HG03139 (cell line): ENCODE data around the gene FAM227B.
"Not testable (repeated sequence)": the region's sequence is repeated elsewhere in the genome, so short reads cannot be mapped to it uniquely, and the experiment has no call there.

Source experiments
- ATAC-seq: cut with Tn5 transposase; IDR thresholded peaks from one replicate; pipeline ENCODE4 v1.9.1; 2021; ENCODE audit not compliant: unreplicated experiment

FAM227B gene

DNA sequence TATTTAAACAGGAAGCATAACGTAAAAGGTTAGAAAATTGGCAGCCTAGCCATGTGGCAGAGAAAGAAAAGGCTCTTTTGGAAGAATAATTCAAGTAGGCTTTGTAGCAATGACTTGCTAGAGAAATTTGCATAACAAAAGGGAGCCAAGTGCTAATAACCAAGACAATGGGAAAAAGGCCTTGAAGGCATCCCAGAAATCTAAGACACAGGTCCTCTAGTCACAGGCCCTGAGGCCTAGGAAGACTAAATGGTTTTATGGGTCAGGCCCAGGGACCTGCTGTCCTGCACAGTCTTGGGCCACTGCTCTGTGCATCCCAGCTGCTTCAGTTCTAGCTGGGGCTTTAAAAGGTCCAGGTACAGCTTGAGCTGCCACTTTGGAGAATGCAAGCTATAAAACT is 119.0 kb downstream of the FAM227B start:
- ATAC-seq = no peak

DNA sequence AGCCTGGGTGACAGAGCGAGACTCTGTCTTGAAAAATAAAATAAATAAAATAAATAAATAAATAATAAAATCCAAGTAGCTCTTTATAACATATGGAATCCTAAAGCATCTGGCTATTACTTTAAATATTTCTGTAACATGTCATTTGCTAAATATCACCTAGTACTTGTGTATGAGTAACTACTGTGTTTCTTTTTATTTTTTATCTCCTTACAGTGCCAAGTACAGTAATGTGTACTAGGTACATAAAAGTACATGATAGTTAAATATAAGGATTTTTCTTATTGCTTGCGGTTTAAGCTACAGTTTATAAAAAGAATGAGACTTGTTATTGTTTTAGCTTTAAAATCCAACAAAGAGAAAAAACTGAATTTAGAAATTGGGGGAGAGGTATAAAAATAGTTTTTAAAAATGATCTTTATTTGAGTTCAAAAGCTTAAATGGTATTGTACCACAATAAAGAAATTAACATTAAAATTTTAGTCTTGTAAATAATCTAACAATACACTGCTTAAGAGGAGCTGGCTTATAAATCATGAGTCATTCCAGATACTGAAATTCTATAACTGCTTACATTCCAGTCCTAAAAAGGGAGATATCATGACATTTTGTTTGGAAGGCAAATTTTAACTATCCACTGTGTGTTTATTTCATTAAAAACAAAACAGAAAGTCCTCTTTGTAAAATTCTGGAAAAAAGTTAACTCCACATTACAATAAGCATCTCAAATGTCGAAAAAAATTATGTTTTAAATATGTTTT is 124.4 kb downstream of the FAM227B start:
- ATAC-seq = no peak

DNA sequence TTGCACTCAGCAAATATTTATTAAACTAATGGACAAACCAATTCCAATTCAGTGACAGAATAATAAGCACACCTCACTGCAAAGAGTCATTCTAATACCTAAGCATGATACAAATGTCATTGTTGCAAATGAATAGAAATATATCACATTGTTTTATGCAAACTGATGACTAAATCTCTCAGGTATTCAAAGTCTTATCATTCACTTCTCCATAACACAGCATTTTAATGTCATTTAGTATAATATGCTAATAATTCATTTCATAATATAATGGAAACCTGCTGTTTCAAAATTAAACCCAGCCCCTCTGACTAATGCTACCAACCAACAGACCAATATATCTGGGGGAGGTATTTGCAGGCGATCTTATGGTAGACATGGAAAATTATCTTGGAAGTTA is 125.8 kb downstream of the FAM227B start:
- no peak for ATAC-seq

DNA sequence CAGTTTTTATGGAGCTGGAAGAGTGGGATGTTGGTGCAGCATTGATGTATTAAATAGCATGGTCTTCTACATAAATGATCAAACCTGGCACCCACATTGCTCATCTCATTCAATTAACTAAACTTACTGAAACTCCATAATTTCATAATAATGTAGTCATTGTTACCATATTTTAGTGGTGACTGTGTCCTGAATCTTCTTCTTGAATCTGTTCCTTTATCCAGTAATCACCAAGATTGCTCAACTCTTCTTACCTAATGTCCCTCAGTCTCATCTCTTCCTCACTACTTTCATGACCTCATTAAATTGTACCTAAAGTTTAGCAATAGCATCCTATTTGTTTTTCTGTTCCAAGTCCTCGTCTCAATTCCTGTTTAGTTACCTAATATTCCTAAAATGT is 127.8 kb downstream of the FAM227B start:
- no peak for ATAC-seq

DNA sequence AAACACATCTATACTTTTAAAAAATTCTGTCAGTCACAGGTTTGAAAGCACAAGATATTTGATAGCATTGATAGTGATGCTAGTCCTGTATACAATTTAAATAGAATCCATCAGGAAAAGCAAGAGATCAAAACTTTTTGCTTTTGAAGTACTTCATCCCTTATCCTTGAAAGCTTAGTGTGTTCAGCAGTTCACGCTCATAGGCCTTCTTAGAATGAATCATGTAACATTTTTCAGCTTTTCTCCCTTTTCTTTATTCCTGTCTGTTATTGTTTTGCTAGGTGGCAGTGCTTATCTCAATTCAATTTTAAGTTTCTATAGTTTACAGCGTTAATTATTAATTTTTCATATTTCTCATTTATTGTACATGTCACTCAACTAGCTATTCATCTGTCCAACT is 128.5 kb downstream of the FAM227B start:
- ATAC-seq = no peak

DNA sequence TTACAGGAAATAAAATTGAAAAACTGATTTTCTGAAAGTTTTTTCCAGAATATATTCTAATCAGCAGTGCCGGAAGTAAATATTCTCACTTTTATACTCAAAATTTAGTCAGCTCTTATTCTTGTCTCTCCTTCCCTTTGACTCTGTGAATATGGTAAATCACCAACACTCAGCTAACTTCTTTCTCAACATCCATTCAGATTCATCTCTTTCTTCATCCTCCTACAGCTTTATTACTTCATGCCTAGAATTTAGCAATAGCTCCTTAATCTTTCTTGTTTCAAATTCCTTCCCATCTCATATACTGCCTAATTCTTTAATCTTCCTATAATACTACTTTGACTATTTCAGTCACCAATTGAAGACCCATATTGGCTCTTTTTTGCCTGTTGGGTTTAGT is 129.7 kb downstream of the FAM227B start:
- no peak for ATAC-seq

DNA sequence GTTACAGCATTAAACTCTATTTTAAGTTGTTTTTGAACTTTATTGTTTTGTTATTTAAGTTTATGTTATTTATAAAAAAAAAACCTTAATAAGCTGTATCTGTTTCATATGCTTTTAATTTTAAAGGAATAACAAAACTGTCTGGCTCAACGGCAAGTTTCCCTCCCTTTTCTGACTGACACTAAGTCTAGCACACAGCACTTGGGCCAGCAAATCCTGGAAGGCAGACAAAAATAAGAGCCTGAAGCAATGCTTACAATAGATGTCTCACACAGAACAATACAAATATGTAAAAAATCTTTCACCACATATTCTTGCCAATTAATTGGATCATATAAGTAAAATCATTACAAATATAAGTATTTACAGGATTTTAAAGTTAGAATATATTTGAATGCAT is 135.2 kb downstream of the FAM227B start:
- ATAC-seq = not testable (repeated sequence)

DNA sequence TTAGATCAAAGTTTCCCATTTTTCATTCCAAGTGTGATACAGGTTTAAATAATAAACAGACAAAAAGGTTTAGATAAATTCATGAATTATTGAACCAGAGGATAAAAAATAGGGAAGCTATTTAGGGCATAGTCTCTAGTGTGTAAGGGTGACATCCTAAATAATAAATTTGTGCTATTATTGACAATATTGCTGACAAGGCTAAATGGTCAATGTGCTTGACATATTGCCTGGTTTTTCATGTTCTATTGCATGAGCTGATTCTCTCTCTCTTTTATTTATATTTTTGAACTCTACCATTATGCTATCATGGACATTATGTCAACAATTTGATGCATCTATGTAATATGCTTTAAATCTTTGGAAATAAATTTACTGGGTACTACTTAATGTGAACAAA is 141.6 kb downstream of the FAM227B start:
- not testable (repeated sequence) for ATAC-seq

DNA sequence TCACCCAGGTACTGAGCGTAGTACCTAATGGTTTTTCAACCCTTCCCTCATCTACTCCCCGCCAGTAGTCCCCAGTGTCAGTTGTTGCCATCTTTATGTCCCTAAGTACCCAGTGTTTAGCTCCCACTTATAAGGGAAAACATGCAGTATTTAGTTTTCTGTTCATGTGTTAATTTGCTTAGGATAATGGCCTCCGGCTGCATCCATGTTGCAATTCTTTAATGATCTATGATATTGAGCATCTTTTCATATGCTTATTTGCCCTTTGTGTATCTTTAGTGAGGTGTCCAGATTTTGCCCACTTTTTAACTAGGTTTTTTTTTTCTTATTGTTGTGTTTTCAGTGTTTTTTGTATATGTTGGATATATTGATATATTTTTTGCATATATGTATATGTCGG is 142.6 kb downstream of the FAM227B start:
- not testable (repeated sequence) for ATAC-seq

DNA sequence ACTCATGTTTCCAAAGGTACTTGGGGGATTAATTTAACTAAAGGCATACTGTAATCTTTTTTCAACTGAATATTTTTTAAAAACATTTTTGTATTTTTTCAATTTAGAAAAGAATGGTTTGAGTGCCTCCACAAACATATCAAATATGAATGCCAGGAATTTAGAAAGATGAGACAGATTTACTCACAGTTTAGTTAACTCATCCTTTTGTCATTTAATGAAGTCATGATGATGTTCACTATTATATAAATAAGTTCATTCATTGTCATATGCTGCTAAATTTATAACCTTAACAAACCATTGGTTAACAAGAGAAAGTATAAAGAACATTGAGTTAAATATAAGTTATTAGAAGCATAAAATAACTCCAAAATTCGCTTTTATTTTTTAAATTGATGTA is 147.6 kb downstream of the FAM227B start:
- ATAC-seq = no peak

DNA sequence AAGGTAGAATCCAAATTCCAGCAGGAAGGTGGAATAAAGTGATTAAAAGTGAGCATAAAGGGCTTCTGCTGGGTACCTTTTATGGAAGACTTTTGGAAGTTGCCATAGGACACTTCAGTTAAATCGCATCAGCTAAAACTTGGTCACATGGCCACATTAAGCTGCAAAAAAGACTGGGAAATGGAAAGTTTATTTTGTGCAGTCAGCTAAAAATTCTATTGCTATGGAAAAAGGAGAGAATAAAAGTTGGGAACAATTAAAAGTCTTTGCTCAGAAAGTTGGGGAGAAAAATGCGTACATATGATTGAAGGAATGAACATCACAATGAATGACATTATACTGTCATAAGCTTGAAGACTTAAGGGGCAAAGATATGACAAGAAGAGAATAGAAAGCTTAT is 148.3 kb downstream of the FAM227B start:
- no peak for ATAC-seq

DNA sequence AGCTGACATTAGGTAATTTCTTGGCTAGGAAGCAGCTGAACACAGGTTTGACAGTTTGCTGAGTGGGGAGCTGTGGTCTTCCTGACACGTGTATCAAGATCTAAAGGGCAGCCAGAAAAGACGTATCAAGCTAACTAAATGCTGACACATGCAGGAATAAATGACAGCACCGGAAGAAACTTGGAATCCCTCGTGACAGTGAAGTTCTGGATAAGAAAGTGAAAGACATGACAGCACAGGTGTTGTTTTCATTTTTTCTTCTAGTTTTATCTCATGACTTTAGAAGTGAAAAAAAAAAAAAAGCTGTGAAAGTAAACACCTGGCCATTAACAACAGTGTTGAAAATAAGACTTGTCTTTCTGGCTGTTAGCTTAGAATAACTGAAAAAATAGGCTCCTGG is 148.9 kb downstream of the FAM227B start:
- no peak for ATAC-seq

DNA sequence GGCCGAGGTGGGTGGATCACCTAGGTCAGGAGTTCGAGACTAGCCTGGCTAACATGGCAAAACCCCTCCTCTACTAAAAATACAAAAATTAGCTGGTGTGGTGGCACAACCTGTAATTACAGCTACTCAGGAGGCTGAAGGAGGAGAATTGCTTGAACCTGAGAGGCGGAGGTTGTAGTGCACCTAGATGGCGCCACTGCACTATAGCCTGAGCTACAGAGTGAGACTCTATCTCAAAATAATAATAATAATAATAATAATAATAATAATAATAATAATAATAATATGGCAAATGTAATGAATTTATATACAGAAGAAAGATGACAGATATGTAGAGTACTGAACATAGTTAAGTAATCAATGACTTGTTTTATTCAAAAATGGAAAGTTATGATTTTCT is 149.4 kb downstream of the FAM227B start:
- not testable (repeated sequence) for ATAC-seq

DNA sequence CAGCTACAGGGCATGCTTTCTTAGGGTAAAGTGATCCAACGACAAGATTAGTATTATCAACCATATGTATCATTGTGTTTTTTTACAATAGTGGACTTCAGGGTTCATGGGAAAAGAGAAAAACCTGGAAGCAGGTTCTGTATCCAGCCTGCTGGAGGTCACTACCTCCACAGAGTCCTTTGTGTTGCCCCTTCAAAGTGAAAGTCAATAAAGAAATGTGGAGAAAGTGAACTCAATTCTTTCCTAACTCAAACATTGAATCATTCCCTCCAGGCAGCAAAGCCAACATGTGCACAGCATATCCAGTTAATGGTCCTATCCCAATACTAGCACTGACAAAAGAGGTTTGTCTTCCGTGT is 152.2 kb downstream of the FAM227B start:
- no peak for ATAC-seq

DNA sequence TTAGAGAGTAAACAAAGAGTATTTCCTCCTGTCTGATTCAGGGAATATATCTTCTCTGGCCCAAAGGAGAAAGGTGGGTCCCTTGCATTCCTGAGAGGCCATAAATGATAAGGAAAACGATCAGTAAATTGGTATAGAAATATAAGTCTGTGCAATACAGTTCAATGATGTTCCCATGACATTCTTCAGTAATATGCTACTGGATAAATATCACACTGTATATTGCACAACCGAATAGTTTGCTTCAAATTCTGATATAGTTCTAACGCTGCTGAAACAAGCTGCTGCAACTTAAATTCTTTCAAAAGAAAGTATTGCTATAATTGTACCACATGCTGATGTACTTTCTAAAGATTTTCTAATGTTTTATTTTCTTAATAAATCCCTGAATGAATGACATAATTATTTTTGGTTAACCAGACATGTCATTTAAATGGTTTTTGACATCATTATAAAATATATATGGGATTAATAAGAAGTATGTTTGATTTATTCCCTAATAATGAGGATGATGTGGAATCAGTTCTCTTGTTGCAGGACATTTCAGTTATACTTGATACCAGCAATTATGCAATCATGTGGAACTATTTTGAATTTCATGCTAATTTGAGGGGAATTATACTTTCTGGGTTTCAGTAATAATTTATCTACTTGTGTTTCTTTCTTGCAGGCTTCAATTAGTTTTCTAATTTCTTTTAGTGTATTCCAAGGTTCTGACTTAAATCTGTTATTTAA is 152.7 kb downstream of the FAM227B start:
- no peak for ATAC-seq

DNA sequence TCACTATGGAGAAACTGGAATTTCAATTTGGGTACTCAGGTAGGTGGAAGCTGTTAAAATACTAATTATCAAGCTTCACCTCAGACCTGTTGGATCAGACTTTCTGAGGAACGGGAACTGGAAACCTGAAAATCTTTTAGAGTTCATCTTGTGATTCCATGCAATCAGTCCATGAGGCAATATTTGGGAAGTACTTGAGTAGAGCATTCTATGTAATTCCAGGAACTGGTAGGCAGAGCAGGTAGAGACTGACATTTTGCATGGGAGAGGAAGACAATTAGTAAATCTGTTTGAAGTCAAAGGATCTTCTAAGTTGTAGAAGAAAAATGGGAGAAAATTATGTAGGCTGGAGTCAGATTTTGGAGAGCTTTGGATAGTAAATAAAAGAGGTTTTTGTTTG is 154.5 kb downstream of the FAM227B start:
- no peak for ATAC-seq

DNA sequence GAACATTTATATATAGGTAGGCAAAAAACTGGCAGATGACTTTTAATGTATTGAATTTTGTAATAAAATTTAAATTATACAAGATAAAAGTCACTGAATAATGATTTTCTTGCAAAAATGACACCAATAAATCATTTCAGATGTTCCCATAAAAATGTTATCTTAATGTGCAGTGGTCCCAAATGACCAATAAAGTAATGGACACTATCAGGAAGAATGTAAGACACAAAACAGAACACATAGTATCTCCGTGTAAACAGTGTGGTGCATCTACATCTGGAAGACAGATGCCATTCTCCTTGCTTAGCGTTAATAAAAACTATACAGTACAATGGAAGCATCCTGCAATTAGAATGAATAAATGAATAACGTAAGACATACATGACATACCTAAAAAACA is 156.1 kb downstream of the FAM227B start:
- ATAC-seq = no peak

DNA sequence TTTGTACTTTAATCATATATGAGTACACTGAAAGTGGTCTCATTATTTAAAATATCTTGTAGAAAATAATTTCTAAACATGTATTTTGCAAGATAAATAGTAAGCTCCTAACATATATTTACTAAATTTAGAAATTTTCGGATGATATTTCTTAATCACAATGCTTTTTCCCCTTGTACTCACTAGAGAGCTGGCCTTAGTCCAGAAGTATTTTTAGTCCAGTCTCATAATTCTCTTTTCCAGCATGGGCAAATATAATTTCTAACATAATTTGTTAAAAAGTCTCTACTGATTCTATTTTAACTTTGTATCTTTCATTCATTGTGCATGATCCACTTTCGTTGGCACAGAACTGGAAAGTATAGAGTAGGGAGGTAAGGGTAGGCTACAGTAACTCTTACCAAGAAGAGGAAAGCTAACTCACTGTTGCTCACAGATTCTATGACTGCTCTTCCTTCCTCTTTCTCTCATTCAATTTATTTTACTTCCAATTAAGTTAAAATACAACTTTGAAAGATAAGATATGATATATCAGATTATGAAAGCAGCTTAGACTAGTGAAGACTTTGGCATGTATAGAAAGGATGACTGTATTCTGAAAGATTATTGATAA is 158.3 kb downstream of the FAM227B start:
- no peak for ATAC-seq

DNA sequence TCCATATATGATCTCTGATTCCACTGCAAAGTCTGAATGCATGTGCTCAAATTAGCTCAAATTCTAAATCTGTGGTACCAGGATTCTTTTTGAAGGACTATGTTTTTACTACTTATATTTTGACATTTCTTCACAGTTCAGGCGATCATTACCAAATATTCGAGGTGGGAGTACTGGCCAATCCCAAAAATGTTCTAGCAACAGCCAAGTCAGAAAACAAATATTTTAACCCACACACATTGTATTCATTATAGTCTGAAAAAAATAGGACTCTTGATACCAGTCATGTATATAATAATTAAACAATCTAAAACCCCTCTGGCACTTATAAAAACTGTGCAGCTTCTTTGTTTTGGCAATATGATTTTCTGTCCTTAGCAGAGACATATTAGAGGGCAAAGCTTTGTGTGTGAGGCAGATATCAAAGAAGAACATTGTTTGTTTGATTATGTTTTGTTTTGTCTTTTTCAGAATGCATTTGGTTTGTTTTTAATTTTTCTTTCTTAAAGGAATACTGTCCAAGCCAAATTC is 160.1 kb downstream of the FAM227B start:
- ATAC-seq = no peak

DNA sequence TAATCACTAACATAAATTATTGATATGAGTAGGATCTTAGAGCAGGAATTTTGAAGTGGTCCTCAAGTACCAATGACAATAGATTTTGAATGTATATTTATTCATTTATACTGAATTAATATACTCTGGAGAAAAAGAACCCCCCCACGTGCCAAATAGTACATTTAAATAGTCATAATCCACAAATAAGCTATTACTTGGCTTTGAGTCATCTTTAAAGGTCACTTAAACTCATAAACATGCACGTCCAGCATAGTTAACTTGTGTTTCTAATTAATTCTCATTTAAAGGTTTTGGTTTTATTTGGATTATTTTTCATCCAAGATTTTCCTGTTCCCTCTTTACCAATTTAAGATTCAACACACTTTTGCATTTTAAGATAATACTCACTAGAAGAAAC is 162.5 kb downstream of the FAM227B start:
- ATAC-seq = no peak

DNA sequence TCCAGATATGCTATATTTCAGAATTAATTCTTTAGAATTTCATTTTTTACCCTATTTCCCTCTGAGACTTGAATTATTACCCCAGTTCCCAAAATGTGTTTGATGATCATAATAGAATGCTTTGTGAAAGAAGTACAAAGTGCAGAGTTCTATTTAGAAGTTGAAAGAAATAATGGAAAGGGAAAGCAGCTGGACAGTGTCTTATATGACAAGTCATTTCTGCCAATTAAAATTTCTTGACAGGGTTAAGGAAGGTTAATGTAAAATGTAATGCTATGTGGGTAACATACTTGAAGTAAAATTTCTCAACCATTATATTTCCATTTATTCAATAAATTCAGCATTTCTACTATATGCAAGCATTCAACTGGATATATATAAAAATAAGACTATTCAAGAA is 164.5 kb downstream of the FAM227B start:
- no peak for ATAC-seq

DNA sequence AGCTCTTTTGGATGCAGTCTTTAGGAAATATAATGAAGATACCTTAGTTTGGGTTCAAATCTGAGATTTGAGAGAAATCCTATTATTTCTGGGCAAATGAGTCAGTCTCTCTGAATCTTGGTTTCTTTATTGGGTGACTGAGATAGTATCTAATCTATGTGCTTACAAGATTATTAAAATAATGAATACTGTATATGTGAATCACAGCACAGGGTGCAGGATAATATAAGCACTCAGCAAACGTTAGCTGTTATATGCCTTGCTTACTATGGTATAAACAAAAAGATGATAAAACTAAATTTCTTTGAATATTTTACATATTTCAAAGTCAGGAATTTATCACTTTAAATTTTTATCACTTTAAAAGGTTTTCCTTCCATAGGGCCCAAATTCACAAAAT is 168.0 kb downstream of the FAM227B start:
- ATAC-seq = no peak
